Urothelium cell line (cell line): Measurements from ENCODE around the gene TTYH2.
"Not testable (repeated sequence)": the region's sequence is repeated elsewhere in the genome, so short reads cannot be mapped to it uniquely, and the experiment has no call there.

ENCODE experiments used
- DNase-seq: peaks from one replicate; pipeline ENCODE4 v3.0.0; 2011; ENCODE audit warnings: low spot score, mixed read lengths
- FAIRE-seq: peaks from 2 replicates; lab custom pipeline; 2011; peaks lifted over from hg19 to GRCh38; lab: Jason Lieb, UNC

TTYH2 gene

DNA sequence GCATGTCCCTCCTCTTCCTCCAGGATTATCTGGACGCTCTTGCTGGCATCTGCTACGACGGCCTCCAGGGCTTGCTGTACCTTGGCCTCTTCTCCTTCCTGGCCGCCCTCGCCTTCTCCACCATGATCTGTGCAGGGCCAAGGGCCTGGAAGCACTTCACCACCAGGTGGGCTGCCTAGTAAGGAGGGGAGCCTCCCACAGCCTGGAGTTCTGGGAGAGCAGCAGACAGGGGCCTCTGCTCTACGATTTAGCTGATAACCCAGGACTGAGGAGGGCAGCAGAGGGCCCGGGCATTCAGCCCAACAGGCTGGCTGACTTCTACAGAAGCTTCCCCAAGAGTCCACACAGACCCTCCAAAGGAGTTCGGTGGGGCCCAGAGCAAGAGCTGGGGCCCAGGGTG is 38.8 kb downstream of the TTYH2 start:
- no peak for FAIRE-seq
- DNase-seq = no peak

DNA sequence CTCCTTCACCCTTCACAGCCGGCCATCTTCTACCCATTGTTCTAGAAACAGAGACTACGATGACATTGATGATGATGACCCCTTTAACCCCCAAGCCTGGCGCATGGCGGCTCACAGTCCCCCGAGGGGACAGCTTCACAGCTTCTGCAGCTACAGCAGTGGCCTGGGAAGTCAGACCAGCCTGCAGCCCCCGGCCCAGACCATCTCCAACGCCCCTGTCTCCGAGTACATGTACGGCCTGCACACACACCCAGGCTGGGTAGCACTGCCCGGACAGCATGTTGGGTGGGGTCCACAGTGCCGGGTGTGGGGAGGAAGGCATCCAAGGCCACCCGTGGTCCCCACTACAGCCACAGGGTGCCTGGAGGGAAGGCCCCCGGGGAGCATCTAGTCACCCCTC is 39.7 kb downstream of the TTYH2 start:
- FAIRE-seq (peak; percentile 84), DNase-seq (no peak)

DNA sequence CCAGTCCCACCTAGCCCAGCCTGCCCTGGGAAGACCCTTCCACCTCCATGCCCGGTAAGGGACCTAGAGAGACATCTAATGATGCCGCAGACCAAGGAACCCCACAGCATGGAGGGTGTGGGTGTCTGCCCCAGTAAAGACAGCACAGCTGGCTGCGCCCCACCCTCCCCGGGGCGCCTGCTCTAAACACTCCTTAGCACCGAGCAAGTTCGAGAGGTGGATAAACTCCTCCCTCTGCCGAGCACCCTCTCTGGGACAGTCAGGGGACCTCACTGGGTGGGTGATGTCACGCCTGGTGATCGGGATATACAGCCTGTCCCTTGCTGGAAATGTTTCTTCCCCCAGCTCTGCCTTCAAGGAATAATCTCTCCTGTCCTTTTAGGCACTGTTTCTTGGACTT is 43.9 kb downstream of the TTYH2 start:
- DNase-seq = no peak
- no peak for FAIRE-seq

DNA sequence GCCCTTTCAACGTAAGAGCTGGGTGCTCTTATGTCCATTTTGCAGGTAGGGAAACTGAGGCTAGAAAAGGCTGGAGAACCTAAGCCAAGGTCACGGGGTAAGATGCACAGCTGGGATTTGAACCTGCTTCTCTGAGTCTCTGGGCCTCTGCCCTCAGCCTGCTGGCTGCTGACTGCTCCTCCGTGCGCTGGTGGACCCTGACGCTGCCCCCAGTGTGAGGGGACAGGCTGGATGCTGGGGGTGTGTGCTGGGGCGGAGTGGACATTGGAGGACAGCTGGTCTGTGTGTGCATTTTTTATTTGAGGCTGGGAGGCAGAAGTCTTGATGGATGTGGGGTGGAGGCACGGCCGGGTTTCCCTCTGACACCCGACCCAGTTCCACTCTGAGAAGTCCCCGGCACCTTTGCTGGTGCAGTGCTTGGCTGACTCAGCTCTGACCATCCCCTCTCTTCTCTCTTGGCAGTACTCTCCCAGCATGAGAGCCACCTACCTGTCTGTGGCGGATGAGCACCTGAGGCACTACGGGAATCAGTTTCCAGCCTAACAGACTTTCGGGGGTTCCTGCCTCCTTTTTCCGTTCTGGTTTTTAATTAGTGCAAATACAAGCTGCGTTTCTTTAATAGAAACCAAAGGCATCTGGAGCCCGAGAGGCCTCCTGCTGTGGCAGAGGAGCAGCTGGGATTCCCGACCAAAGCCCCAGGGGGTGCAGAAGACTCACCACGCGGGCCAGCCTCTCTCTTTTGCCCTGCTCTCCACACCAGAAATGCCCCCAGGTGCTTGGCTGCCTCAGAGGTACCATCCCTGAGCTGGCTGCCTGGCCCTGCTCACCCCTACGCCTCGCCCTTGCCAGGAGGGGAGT is 46.5 kb downstream of the TTYH2 start:
- peak; percentile 32 for FAIRE-seq
- DNase-seq = no peak

DNA sequence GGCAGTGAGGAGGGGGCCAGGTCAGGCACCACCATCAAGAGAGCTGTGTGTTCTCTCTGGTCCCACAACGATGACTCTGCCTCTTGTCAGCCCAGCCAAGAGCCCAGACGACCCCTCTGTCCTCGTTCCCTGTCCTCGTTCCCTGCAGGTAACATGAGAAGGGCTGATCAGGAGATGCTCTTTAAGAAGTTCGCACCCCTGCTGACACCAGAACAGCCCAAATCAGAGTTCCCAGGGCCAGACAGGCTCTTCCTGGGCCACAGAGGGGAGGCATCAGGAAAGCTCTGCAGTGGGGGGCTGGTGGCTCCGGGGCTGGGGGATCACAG is 47.1 kb downstream of the TTYH2 start:
- FAIRE-seq (no peak), DNase-seq (no peak)

DNA sequence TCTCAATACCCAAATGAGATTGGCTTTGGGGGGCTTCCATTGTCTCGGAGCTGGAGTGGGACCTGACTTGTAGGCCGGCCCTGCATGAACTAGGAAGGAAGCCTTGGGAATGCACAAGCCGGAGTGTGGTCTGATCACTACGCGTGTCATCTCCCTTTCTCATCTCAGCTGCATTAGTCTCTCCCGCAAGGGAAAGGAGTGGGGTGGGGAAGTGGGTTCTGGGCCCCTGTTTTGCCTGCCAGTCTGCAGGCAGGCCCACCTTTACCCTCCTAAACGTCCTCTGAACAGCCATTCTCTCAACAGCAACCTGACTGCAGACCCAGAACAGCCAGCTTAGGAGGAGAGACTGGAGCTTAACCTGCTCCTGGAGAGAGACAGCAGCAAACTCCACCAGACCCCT is 49.2 kb downstream of the TTYH2 start:
- FAIRE-seq = no peak
- no peak for DNase-seq

DNA sequence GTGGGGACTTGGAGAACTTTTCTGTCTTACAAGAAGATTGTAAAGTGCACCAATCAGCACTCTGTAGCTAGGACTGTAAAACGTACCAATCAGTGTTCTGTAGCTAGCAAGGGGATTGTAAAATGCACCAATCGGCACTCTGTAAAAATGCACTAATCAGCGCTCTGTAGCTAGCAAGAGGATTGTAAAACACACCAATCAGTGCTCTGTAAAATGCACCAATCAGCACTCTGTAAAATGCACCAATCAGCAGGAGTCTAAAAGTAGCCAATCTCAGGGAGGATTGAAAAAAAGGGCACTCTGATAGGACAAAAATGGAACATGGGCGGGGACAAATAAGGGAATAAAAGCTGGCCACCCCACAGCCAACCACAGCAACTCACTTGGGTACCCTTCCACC is 53.7 kb downstream of the TTYH2 start:
- not testable (repeated sequence) for FAIRE-seq, DNase-seq

DNA sequence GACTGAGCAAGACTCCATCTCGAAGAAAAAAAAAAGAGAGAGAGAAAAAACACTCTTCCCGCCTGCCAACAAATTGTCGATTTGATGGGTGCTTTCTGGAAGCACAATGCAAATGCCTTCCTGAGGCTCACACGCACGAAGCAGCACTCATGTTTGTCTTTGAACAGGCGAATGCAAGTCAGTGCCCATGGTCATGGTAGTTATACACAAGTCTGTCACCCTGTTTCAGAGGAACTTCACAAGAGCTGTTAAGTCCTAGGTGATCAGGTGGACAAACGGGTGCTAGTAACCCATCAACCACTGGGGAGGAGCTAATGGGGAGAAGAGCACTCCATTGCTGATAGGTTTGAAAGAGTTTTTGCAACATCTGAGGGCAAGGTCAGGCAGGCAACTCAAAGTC is 54.2 kb downstream of the TTYH2 start:
- FAIRE-seq (peak; percentile 68), DNase-seq (no peak)

DNA sequence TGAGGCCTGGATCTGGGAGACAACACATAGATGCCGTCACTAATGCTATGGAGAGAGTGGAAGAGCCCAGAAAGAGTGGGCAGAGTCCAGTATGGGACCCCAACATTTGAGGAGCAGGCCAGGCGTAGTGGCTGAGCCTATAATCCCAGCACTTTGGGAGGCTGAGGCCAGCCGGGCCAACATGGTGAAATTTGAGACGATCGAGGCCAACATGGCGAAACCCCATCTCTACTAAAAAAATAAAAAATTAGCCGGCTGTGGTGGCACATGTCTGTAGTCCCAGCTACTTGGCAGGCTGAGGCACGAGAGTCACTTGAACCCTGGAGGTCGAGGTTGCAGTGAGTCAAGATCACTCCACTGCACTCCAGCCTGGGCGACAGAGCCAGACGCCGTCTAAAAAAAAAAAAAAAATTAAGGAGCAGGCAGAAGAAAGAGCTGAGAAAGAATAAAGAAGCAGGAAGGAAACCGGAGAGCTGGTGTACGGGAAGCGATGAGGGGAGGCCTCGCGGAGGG is 54.7 kb downstream of the TTYH2 start:
- DNase-seq = no peak
- FAIRE-seq = no peak

DNA sequence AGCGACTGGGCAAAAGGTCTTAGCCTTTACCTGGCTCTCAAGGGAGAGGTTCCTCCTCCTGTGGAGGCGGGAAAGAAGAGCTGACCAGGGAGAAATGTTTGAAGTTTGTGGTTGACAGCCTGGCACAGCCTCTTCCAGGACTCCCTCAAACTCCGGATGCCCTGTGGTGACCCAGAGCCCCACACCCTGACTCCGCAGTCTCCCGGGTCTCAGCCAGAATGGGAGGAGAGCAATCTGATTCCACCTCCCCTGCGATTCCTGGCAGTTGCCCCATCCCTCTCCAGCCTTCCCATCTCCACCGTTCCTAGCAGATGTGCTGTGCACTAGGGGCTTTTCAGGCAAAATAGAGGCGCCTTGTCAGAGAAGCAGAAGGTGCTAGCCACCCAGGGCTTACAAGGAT is 55.2 kb downstream of the TTYH2 start:
- no peak for FAIRE-seq
- DNase-seq = no peak

DNA sequence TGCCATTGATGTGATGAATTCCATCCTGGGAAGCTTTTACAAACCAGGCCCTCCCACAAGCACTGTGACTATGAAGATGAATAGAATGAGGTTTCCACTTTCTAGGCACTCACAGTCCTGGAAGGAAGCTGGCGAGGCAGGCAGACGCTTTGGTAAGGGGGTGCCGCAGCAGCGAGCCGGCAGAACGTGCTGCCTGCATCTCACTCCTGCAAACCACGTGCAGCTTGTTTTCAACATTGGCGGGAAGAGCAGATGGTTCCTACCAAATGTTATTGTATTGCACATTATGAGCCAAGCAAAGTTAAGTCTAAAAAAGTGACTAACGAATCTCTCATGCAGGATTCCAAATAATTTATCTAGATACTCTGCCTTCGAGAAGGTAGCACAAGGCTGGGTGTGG is 57.0 kb downstream of the TTYH2 start:
- no peak for FAIRE-seq
- DNase-seq = no peak

DNA sequence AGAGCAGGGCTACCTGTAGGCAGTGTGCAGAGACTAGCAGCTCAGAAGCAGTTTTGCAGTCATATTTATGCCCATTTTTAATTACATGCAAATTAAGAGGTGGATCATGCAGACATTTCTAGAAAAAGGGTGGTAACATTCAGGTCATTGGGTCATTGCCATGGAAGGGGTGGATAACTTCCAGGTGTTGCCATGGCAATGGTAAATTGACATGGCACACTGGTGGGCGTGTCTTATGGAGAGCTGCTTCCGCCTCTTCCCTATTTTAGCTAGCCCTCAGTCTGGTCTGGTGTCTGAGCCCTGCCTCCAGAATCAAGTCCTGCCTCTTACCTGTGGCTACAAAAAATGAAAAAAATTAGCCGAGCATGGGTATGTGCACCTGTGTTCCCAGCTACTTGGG is 57.9 kb downstream of the TTYH2 start:
- FAIRE-seq (no peak), DNase-seq (no peak)

DNA sequence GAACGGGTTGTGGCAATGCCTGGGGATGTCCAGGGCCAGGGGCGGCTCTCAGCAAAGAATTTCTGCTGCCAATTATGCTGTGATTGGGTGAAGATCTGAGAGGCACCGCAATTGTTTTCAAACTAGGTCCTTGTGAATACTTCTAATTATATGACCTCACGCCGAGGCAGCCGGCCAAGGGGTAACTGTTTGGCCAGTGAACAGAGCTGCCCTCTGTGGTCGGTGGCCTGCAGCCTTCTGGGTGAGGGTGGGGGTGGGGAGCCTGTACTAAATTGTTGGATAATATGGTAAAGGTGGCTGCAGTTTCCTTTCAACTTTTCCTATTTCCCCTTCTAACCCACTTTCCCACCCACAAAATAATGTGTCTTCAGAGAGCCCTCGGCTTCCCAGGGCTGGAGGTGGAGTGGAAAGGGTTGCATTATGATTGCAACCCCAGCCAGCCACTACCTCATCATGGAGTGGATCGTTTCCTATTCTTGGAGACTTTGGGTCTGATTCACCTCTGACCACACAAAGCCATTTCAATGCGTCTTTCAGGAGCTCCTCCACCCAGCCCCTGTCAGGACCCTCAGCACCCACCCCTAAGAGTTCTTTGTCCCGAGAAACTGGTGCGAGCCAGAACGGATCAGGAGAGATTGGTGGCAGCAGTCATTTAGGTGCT is 58.7 kb downstream of the TTYH2 start:
- DNase-seq (no peak), FAIRE-seq (no peak)

DNA sequence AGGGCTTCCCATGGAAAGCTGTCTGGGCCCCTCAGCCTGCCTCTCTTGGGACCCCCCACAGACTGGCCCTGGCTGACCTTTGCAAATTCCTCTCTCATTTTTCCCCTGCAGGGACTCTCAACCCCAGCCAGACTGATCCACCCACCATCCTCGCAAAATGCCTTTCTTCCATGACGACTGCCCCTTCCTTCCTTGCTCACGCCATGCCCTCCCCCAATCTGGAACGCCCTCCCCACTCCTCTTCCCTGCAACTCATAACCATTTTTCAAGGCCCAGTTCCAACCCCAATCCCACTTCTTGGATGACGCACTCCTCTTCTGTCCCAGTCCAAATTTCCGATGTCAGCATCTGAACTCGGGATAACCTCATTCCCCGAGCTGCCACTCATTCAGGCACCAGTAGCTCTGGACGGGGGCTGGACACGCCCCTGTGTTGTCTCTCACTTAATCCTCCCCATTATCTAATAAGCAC is 59.4 kb downstream of the TTYH2 start:
- no peak for FAIRE-seq
- DNase-seq = no peak

DNA sequence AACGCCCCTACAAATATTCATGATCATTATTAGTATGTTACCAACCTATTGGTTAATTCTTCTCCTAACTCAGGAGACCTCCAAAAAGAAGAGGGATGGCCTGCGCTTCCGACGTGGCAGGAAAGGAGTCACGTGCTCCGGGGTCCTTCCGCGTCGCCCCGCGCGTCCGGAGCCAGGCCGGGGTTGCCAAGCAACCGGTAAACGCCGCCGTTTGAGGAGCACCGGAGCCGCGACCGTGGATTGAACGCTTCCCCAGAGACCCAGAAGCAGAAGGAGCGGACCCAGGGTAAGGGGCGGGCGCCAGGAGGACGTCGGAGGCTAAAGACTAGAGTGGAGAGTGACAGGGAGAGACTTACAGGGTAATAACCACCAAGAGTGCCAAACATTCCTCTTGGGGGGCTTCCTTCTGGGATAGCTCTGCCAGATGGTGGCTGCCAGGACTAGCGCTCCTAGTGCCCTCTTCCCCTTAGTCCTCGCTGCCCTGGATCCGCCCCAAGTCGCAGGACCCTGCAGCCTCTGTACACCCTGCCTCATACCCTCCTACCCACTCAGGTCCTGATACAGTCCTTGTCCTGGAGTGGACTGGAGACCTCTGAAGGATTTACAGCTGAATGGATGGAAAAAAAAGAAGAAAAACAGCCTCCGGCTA is 60.8 kb downstream of the TTYH2 start, which contains the start of gene DNAI2:
TSS of gene DNAI2 (plus strand) at position 175 of the 649 bp plus-strand sequence. CDS start 7,584 bp downstream, outside the sequence.
- no peak for DNase-seq
- no peak for FAIRE-seq

DNA sequence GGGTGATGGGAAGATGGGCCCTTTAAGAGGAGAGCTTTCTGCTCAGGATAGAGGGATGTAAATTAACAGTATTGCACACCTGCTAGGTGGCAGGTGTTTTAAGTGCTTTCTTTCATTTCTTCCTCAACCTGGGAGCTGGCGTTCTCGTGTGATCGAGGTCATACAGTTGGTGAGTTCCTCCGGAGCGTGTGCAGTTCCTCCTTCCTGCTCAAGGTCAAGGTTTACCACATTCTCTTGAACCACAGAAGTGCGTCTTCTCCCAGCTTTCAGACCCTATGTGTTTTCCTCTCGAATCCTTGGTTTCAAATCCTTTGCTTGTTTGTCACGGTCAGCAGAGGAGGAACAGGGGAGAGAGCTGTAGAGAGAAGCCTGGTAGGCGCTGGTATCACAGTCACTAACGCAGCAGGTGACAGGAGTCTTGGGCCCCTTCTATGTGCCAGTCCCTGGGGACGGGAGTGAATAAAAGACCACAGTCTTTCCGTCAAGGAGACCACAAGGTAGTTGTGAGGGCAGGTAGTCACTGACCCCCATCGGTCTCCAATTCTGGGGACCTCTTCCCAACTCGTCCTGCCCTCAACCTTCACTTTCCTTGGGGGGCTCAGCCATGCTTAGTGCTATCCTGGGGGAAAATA is 61.5 kb downstream of the TTYH2 start:
- DNase-seq (no peak), FAIRE-seq (no peak)

DNA sequence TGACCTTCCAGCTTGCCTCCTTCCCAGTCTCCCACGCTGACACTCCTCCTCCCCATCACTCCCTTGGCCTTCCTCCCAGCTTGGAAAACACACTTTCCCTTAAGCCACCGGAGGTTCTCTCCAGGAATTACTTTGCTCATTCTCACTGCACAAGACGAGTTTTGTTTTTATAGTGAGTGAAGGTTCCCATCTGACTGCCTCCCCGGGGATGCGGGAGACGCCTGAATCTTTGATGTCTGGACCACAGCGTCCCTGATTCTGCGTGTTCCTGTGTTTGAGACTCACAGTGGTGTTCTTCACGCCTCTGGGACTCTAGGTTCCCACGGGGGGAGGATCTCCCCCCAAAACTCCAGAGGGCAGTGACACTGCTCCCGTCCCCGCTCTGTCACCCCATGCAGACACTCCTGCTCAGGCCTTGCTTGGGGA is 62.7 kb downstream of the TTYH2 start:
- DNase-seq = no peak
- FAIRE-seq = no peak

DNA sequence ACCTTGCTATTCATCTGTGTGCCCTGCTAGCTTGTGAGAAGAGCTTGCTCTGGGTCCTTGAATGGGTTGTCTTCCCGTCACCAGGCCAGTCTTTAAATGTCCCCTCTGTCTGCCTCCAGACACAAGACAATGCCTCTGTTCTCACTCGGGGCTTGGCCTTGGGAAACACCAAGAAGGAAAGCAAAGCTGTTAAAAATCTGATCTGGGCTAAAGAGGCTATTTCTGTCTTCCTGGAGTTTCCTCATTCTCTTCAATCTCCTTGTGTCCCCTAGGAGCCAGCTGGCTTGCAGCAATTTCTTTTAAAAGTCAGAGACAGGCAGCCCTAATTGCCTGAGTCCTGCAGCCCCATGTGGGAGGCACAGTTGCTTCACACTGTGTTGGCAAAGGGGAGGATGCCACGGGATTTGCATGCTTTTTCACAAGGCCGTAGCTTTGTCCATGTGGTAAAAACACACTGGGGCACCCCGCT is 63.2 kb downstream of the TTYH2 start:
- FAIRE-seq (no peak), DNase-seq (no peak)

DNA sequence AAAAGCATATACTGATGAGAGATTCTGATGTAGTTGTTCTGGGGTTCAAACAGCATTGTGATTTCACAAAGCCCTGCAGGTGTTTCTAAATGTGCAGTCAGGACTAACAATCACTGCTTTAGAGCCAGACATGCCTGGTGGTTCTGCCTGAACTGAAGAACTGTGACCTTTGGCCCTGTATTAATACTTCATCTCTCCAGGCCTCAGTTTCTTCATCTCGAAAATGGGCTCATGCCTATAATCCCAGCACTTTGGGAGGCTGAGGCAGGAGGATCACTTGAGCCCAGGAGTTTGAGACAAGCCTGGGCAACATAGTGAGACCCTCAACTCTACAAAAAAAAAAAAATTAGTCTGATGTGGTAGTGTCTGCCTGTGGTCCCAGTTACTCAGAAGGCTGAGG is 64.6 kb downstream of the TTYH2 start:
- FAIRE-seq = no peak
- no peak for DNase-seq

DNA sequence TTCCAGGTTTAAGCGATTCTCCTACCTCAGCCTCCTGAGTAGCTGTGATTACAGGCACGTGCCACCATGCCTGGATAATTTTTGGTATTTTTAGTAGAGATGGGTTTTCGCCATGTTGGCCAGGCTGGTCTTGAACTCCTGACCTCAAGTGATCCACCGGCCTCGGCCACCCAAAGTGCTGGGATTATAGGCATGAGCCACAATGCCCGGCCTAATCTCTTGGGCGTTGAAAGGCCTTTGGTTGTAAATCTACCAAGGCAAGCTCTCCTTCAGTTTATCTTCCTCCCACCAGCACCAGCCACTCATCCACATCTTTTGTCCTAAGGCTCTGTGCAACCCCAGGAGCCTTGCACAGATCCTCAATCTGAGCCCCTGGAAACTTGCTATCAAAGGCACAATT is 66.2 kb downstream of the TTYH2 start:
- FAIRE-seq, DNase-seq: not testable (repeated sequence)

DNA sequence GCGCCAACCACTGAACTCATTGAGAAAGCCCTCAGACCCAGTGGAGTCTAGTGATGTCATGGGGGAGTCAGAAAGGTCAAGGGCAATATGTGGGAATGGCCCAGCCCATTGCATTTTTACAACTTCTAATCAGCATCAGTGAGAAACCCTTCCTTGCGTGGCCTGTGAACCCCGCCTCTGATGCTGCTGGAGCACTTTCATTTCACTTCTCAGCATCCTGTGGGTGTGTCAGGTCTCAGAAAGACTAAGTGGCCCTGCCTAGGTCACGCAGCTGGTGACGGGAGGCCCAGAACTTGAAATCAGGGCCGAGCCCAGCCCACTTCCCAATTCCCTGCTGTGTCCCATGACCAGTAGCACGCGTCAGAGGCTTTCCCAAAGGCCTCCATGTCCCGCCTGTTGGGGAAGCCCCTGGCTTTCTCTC is 66.7 kb downstream of the TTYH2 start:
- DNase-seq (no peak), FAIRE-seq (no peak)
